CD4-positive, alpha-beta T cell (primary cell): ENCODE measurements around the gene POU4F3. TPM values are rescaled to one million over a fixed set of nuclear protein-coding genes. Genes with fewer than 3 reads are reported as not detected.
A peak's percentile ranks its signal among the peaks of the same experiment; 100 is the strongest.

Source experiments
- ATAC-seq: fragments of 200-7000 bp; cut with Tn5 transposase; one replicate; pipeline ENCODE4 v1.10.0; 2022; ENCODE audit warnings: mild to moderate bottlenecking; ENCODE audit not compliant: poor library complexity
- CTCF ChIA-PET: fragments of 350-600 bp; sonication (Branson Sonifier 250); formaldehyde crosslinking; loops from one replicate; lab custom pipeline; 2021; ENCODE audit warnings: antibody characterized with exemption, inconsistent platforms; lab: Charles Lee
- POLR2A ChIA-PET: fragments of 350-600 bp; sonication (Branson Sonifier 250); formaldehyde crosslinking; loops from one replicate; lab custom pipeline; 2021; ENCODE audit warnings: antibody characterized with exemption, inconsistent platforms; lab: Charles Lee
- DNase-seq, 14 experiments: peaks; one replicate each; pipeline ENCODE4 v3.0.0-alpha.2; 2013 to 2020; ENCODE audit warnings: mixed read lengths in 2 of 14
- H3K27ac ChIP-seq, 2 donors: one replicate each; pipeline versions ENCODE4 v1.5.1 to v1.7.0; 2013; ENCODE audit warnings: low read length in 2 of 2, low read depth in 1 of 2, mild to moderate bottlenecking in 1 of 2
- H3K27me3 ChIP-seq, 2 experiments: 1 replicate in 1 of 2; 2 replicates in 1 of 2; pipeline versions ENCODE4 v1.6.1 to v1.7.0; 2013; ENCODE audit warnings: low read length in 2 of 2, control low read depth in 1 of 2, mild to moderate bottlenecking in 1 of 2, moderate library complexity in 1 of 2; ENCODE audit not compliant: insufficient read depth in 2 of 2, control insufficient read depth in 1 of 2
- H3K36me3 ChIP-seq: one replicate; pipeline ENCODE4 v1.6.1; 2013; ENCODE audit warnings: low read length, control low read depth; ENCODE audit not compliant: insufficient read depth
- H3K4me1 ChIP-seq: one replicate; pipeline ENCODE4 v1.6.1; 2013; ENCODE audit warnings: low read length, control low read depth; ENCODE audit not compliant: insufficient read depth
- H3K4me3 ChIP-seq: one replicate; pipeline ENCODE4 v1.5.1; 2013; ENCODE audit warnings: mild to moderate bottlenecking, low read length, moderate library complexity
- H3K9me3 ChIP-seq, 2 experiments: 1 replicate in 1 of 2; 2 replicates in 1 of 2; pipeline versions ENCODE4 v1.6.1 to v1.7.0; 2013; ENCODE audit warnings: low read length in 2 of 2, mild to moderate bottlenecking in 2 of 2, control low read depth in 1 of 2, moderate library complexity in 1 of 2; ENCODE audit not compliant: control insufficient read depth in 1 of 2, insufficient read depth in 1 of 2
- H3K27ac Mint-ChIP-seq: one replicate; pipeline ENCODE4 v1.8.0; 2020; ENCODE audit warnings: mixed read lengths
- H3K27me3 Mint-ChIP-seq: one replicate; pipeline ENCODE4 v1.8.0; 2021; ENCODE audit warnings: mixed read lengths
- H3K36me3 Mint-ChIP-seq: one replicate; pipeline ENCODE4 v1.8.0; 2021; ENCODE audit warnings: low read depth, mixed read lengths
- H3K4me1 Mint-ChIP-seq: one replicate; pipeline ENCODE4 v1.8.0; 2021; ENCODE audit warnings: low read depth, mixed read lengths
- H3K4me3 Mint-ChIP-seq: one replicate; pipeline ENCODE4 v1.8.0; 2020; ENCODE audit warnings: mild to moderate bottlenecking, mixed read lengths
- H3K9me3 Mint-ChIP-seq: one replicate; pipeline ENCODE4 v1.8.0; 2020; ENCODE audit warnings: mixed read lengths
- CTCF ChIP-seq: fragments of 200-600 bp; IDR thresholded peaks from one replicate; pipeline ENCODE4 v1.8.0; 2022; ENCODE audit warnings: antibody characterized with exemption, mild to moderate bottlenecking
- intact Hi-C, 2 experiments: fragments of 100-400 bp; cut with DNase I in 1 of 2; cut with micrococcal nuclease in 1 of 2; formaldehyde crosslinking; loops; one replicate each; pipeline versions ENCODE4 v1.15.1 to v1.9.0; 2023 to 2025; cut with DNase I, micrococcal nuclease
- total RNA-seq, 174 experiments: library from RNA in 2 of 174; stranded (reverse) in 2 of 174; gene quantifications; one replicate each; pipeline ENCODE4 v1.2.3 and lab custom pipeline; 2021 to 2026

The POU4F3 gene
- total RNA-seq, 2 experiments from 2014 or later = 0.17 to 0.22 TPM

- Mint-ChIP-seq H3K36me3 (no peaks in the 10 kb centered on the region), H3K27me3 (peaks cover 42% of the 10 kb centered on the region), H3K9me3 (no peaks in the 10 kb centered on the region), H3K4me3 (no peak overlapping the region), H3K4me1 (no peaks in the 10 kb centered on the region), H3K27ac (no peak overlapping the region)
- Histone ChIP-seq H3K27me3 (no peaks in the 10 kb centered on the region), H3K27ac (no peak overlapping the region), H3K9me3 (no peaks in the 10 kb centered on the region), H3K4me3 (no peak overlapping the region), H3K4me1 (peaks cover 3% of the 10 kb centered on the region), H3K36me3 (no peaks in the 10 kb centered on the region)
- ATAC-seq (no peak), DNase-seq (no peak)
- intact Hi-C loops = no loop called here
- POLR2A ChIA-PET = no interaction called here
- CTCF ChIA-PET = no interaction called here
- no peak for TF ChIP-seq CTCF
Measured at GRCh38 chr5:146310540-146310939, 28.1 kb upstream of the POU4F3 start.

- Mint-ChIP-seq H3K4me3 (no peak overlapping the region), H3K27ac (no peak overlapping the region), H3K36me3 (no peaks in the 10 kb centered on the region), H3K4me1 (no peaks in the 10 kb centered on the region), H3K27me3 (peaks cover 42% of the 10 kb centered on the region), H3K9me3 (no peaks in the 10 kb centered on the region)
- DNase-seq (no peak), ATAC-seq (no peak)
- Histone ChIP-seq H3K9me3 (no peaks in the 10 kb centered on the region), H3K36me3 (no peaks in the 10 kb centered on the region), H3K4me1 (peaks cover 3% of the 10 kb centered on the region), H3K4me3 (no peak overlapping the region), H3K27me3 (no peaks in the 10 kb centered on the region), H3K27ac (no peak overlapping the region)
- TF ChIP-seq CTCF = no peak
- POLR2A ChIA-PET = no interaction called here
- CTCF ChIA-PET = interaction anchor here (1.1 kb wide), 1 partner anchor 12 kb away, joined by 3 read pairs; no protein-coding TSS in a partner anchor
- intact Hi-C loops = no loop called here
Measured at GRCh38 chr5:146311278-146311677, 27.4 kb upstream of the POU4F3 start.

GRCh38 chr5:146313027-146313426 is 25.6 kb upstream of the POU4F3 start:
- TF ChIP-seq CTCF = no peak
- ATAC-seq (no peak), DNase-seq (peak in 2 of 14 experiments; percentile 7 to 16)
- peaks cover 44% of the 10 kb centered on the region for H3K27me3 Mint-ChIP-seq
- no peak overlapping the region for H3K27ac ChIP-seq
- no peaks in the 10 kb centered on the region for H3K27me3 ChIP-seq
- ChIA-PET POLR2A (no interaction called here), CTCF (no interaction called here)
- intact Hi-C loops = no loop called here
- no peaks in the 10 kb centered on the region for H3K36me3 Mint-ChIP-seq
- H3K36me3 ChIP-seq = no peaks in the 10 kb centered on the region
- H3K27ac Mint-ChIP-seq = no peak overlapping the region
- H3K4me1 ChIP-seq = peaks cover 3% of the 10 kb centered on the region
- H3K4me3 Mint-ChIP-seq = no peak overlapping the region
- H3K9me3 ChIP-seq = no peaks in the 10 kb centered on the region
- H3K9me3 Mint-ChIP-seq = no peaks in the 10 kb centered on the region
- H3K4me1 Mint-ChIP-seq = no peaks in the 10 kb centered on the region
- H3K4me3 ChIP-seq = no peak overlapping the region
